GM12878 (cell line): Measurements from ENCODE around the gene KRTAP5-3. TPM values are rescaled to one million over a fixed set of nuclear protein-coding genes. Genes with fewer than 3 reads are reported as not detected.

Experiments used
- ATAC-seq: fragments of 200-7000 bp; cut with Tn5 transposase; 3 replicates; pipeline ENCODE4 v1.9.1; 2020; ENCODE audit warnings: mild to moderate bottlenecking, moderate library complexity
- BruUV-seq: library from RNA; stranded (reverse); fragments of 400-500 nt; replicated peaks from 2 replicates; lab custom pipeline; 2021; lab: Mats Ljungman, UMichigan
- CTCF ChIA-PET: fragments of 300-600 bp; sonication (Branson Sonifier 250); formaldehyde crosslinking; extraction: SDS; loops from one replicate; lab custom pipeline; 2021; ENCODE audit warnings: inconsistent platforms; lab: Yijun Ruan, JAX
- POLR2A ChIA-PET: fragments of 350-600 bp; formaldehyde crosslinking; extraction: SDS; loops from one replicate; lab custom pipeline; 2021; ENCODE audit warnings: inconsistent platforms; lab: Charles Lee
- RAD21 ChIA-PET: fragments of 300-600 bp; sonication (Branson Sonifier 250); formaldehyde crosslinking; loops from one replicate; lab custom pipeline; 2023; ENCODE audit warnings: antibody characterized with exemption; ENCODE audit not compliant: unreplicated experiment; lab: Charles Lee
- SMC1A ChIA-PET: fragments of 300-600 bp; sonication (Branson Sonifier 250); formaldehyde crosslinking; loops from one replicate; lab custom pipeline; 2023; ENCODE audit not compliant: unreplicated experiment, uncharacterized antibody; lab: Charles Lee
- DNase-seq: peaks from one replicate; pipeline ENCODE4 v3.0.0-alpha.2; 2011; ENCODE audit warnings: low read depth, low spot score
- FAIRE-seq: peaks from 3 replicates; lab custom pipeline; 2011; peaks lifted over from hg19 to GRCh38; lab: Jason Lieb, UNC
- H2AFZ ChIP-seq: 2 replicates; pipeline ENCODE4 v1.6.0; 2011; ENCODE audit warnings: low read depth, low read length, control low read depth; ENCODE audit not compliant: control insufficient read depth
- H3K27ac ChIP-seq: 2 replicates; pipeline ENCODE4 v1.5.1; 2011; ENCODE audit warnings: control low read depth; ENCODE audit not compliant: control insufficient read depth, insufficient read depth
- H3K27me3 ChIP-seq, 2 experiments: replicated peaks in 1 of 2; 2 replicates each; pipeline versions ENCODE4 v1.6.0 to v1.6.1; 2011; ENCODE audit warnings: low read length in 1 of 2; ENCODE audit not compliant: control insufficient read depth in 2 of 2, insufficient read depth in 2 of 2
- H3K36me3 ChIP-seq, 2 experiments: 2 replicates each; pipeline ENCODE4 v1.5.1; 2011; ENCODE audit warnings: low read length in 1 of 2; ENCODE audit not compliant: control insufficient read depth in 2 of 2, insufficient read depth in 2 of 2
- H3K4me1 ChIP-seq: 2 replicates; pipeline ENCODE4 v1.6.1; 2011; ENCODE audit warnings: mild to moderate bottlenecking, low read length, moderate library complexity, mixed read lengths; ENCODE audit not compliant: control insufficient read depth, insufficient read depth
- H3K4me2 ChIP-seq: 2 replicates; pipeline ENCODE4 v1.6.0; 2011; ENCODE audit warnings: control low read depth; ENCODE audit not compliant: control insufficient read depth, insufficient read depth
- H3K4me3 ChIP-seq: fragments of 200-600 bp; sonication (generic); 2 replicates; pipeline ENCODE4 v1.5.1; 2016
- H3K79me2 ChIP-seq: 2 replicates; pipeline ENCODE4 v1.6.0; 2011; ENCODE audit warnings: low read length; ENCODE audit not compliant: control insufficient read depth, insufficient read depth
- H3K9ac ChIP-seq: 2 replicates; pipeline ENCODE4 v1.8.0; 2011; ENCODE audit warnings: low read length, control low read depth, mixed read lengths; ENCODE audit not compliant: control insufficient read depth, insufficient read depth
- H3K9me3 ChIP-seq: replicated peaks from 3 replicates; pipeline ENCODE4 v1.5.1; 2011; ENCODE audit warnings: mild to moderate bottlenecking, low read length; ENCODE audit not compliant: control insufficient read depth, insufficient read depth
- H4K20me1 ChIP-seq: 2 replicates; pipeline ENCODE4 v1.6.0; 2011; ENCODE audit not compliant: control insufficient read depth, insufficient read depth
- BCL3 ChIP-seq: IDR thresholded peaks from 2 replicates; pipeline ENCODE4 v1.6.1; 2011; ENCODE audit warnings: borderline replicate concordance, low read depth, mild to moderate bottlenecking, moderate library complexity, low read length; ENCODE audit not compliant: insufficient read depth, poor library complexity, severe bottlenecking
- BCLAF1 ChIP-seq: fragments of 450-650 bp; IDR thresholded peaks from 2 replicates; pipeline ENCODE4 v1.6.1; 2017; ENCODE audit warnings: antibody characterized with exemption, mild to moderate bottlenecking, moderate library complexity
- EP300 ChIP-seq, 2 experiments: fragments of 150-350 bp in 1 of 2; IDR thresholded peaks; 2 replicates each; pipeline ENCODE4 v1.6.1; 2011 to 2012; ENCODE audit warnings: low read depth in 2 of 2, low read length in 2 of 2, borderline replicate concordance in 1 of 2, improper control_type of control experiment in 1 of 2, inconsistent platforms in 1 of 2; ENCODE audit not compliant: control insufficient read depth in 1 of 2
- JUNB ChIP-seq: IDR thresholded peaks from 2 replicates; pipeline ENCODE4 v1.6.1; 2016; ENCODE audit warnings: antibody characterized with exemption, mild to moderate bottlenecking
- KLF5 ChIP-seq: fragments of 450-650 bp; IDR thresholded peaks from 2 replicates; pipeline ENCODE4 v1.6.1; 2014; ENCODE audit warnings: mild to moderate bottlenecking; ENCODE audit not compliant: partially characterized antibody
- MAX ChIP-seq: IDR thresholded peaks from 2 replicates; pipeline ENCODE4 v1.6.1; 2012; ENCODE audit warnings: low read depth, low read length, improper control_type of control experiment
- NR2C2 ChIP-seq: IDR thresholded peaks from 2 replicates; pipeline ENCODE4 v1.6.1; 2011; ENCODE audit warnings: borderline replicate concordance, low read depth; ENCODE audit not compliant: control insufficient read depth, insufficient read length
- PML ChIP-seq: IDR thresholded peaks from 2 replicates; pipeline ENCODE4 v1.6.1; 2012; ENCODE audit warnings: low read length, inconsistent platforms
- POU2F2 ChIP-seq: IDR thresholded peaks from 3 replicates; pipeline ENCODE4 v1.6.1; 2011; ENCODE audit warnings: low read depth, mild to moderate bottlenecking, low read length, borderline replicate concordance
- STAT3 ChIP-seq: IDR thresholded peaks from 2 replicates; pipeline ENCODE4 v1.6.1; 2011; ENCODE audit warnings: low read depth, low read length, improper control_type of control experiment
- ZBTB11 ChIP-seq: fragments of 450-650 bp; formaldehyde crosslinking; IDR thresholded peaks from 2 replicates; pipeline ENCODE4 v1.5.0; 2022; ENCODE audit warnings: mild to moderate bottlenecking, missing genetic modification characterization
- ZNF384 ChIP-seq: IDR thresholded peaks from 2 replicates; pipeline ENCODE4 v1.6.1; 2012; ENCODE audit warnings: low read depth, mild to moderate bottlenecking, low read length, improper control_type of control experiment, borderline replicate concordance
- WGBS: methylation state at CpG from one replicate; pipeline ENCODE4 v1.1.6; 2016; ENCODE audit warnings: low lambda C conversion rate; ENCODE audit not compliant: insufficient replicate concordance, insufficient coverage; ENCODE audit errors: missing lambda C conversion rate; 5-methylcytosine and 5-hydroxymethylcytosine counted together
- in situ Hi-C: fragments of 300-500 bp; cut with MboI; formaldehyde crosslinking; loops from 9 replicates; pipeline ENCODE4 v1.14.3; 2018; ENCODE audit warnings: mixed read lengths
- intact Hi-C: fragments of 100-400 bp; cut with micrococcal nuclease; formaldehyde crosslinking; loops from one replicate; pipeline ENCODE4 v1.14.2; 2022; ENCODE audit not compliant: unreplicated experiment
- polyA plus RNA-seq, 11 experiments: library from polyadenylated mRNA; depleted of rRNA in 4 of 11; unstranded in 6 of 11; stranded (reverse) in 5 of 11; fragments of >200 nt; fragmentation: Nextera tagmentation in 4 of 11; fragmentation: Illumina TruSeq in 1 of 11; extraction: Ambion mirVana in 4 of 11; extraction: Trizol in 1 of 11; gene quantifications; 1 replicate in 1 of 11; 2 replicates in 10 of 11; pipeline versions ENCODE4 v1.2.1 to v1.2.3, GENCODE V29; 2011 to 2016; ENCODE audit warnings: inconsistent platforms in 2 of 11, missing spikeins in 2 of 11, low read depth in 1 of 11
- total RNA-seq, 4 experiments: library from RNA; depleted of rRNA in 3 of 4; stranded (reverse); fragments of >200 nt in 3 of 4; fragmentation: Illumina TruSeq in 1 of 4; extraction: Trizol in 1 of 4; gene quantifications; 2 replicates each; pipeline versions ENCODE4 v1.2.1 to v1.2.3, GENCODE V29; 2013 to 2021

Gene KRTAP5-3
- total and polyA plus RNA-seq, 10 of the 15 experiments (the other 5 are each of a cell fraction or from before 2014, with no cell fraction given), result not detected

- H3K79me2 ChIP-seq, result no peaks in the 10 kb centered on the region
- H3K4me2 ChIP-seq, result no peak overlapping the region
- no peak overlapping the region for H3K9ac ChIP-seq
- H4K20me1 ChIP-seq, result no peaks in the 10 kb centered on the region
- no peak overlapping the region for H3K4me3 ChIP-seq
- peaks cover 0 to 3% of the 10 kb centered on the region in 2 experiments; a peak in 1 of 4 replicates for H3K27me3 ChIP-seq
- no peaks in the 10 kb centered on the region for H3K36me3 ChIP-seq
- POLR2A ChIA-PET, result no interaction called here
- in situ Hi-C loops, result no loop called here
- CTCF ChIA-PET, result interaction anchor here (1.2 to 1.7 kb wide), 2 partner anchors 43 to 501 kb away, joined by 4 to 10 read pairs; no protein-coding TSS in a partner anchor
- no peak overlapping the region for H2AFZ ChIP-seq
- TF ChIP-seq BCL3, result no peak
- TF ChIP-seq JUNB, result no peak
- no peak for TF ChIP-seq STAT3
- no peak for TF ChIP-seq BCLAF1
- no peak for TF ChIP-seq POU2F2
- no peak for TF ChIP-seq ZNF384
- no peak for TF ChIP-seq KLF5
- TF ChIP-seq ZBTB11, result no peak
- no peak for TF ChIP-seq MAX
- TF ChIP-seq PML, result no peak
- TF ChIP-seq NR2C2, result no peak
- no peak for TF ChIP-seq EP300 (IDR thresholded peaks at IDR 0.05; ENCODE audit: borderline replicate concordance in 1 of 2, control insufficient read depth in 1 of 2, low read depth in 2 of 2, low read length in 2 of 2)
- TF ChIP-seq, all 136 proteins: peak for 0
- DNase-seq, result no peak
- no TSS peak for BruUV-seq
- intact Hi-C loops, result loop anchor here (5.0 kb wide), 2 partner anchors 41 to 181 kb away; partner anchors contain the start of gene SYT8
- H3K9me3 ChIP-seq, result no peaks in the 10 kb centered on the region
- no peak overlapping the region for H3K27ac ChIP-seq
- 23% methylated on average over 5 of the region's 5 CpGs for whole genome bisulfite sequencing
- SMC1A ChIA-PET, result no interaction called here
- no peak for FAIRE-seq
- H3K4me1 ChIP-seq, result no peaks in the 10 kb centered on the region
- RAD21 ChIA-PET, result interaction anchor here (2.1 kb wide), 1 partner anchor 182 kb away, joined by 8 read pairs; no protein-coding TSS in a partner anchor
- ATAC-seq, result no peak
Measured at GRCh38 chr11:1650918-1651262, 42.6 kb upstream of the KRTAP5-3 start.
